ENCODE results near the gene GABRG3. TPM values are rescaled to one million over a fixed set of nuclear protein-coding genes. Genes with fewer than 3 reads are reported as not detected.

The GABRG3 gene
- total and polyA plus RNA-seq, 2 of the 4 experiments (the other 2 are of a cell fraction): not detected

- Histone ChIP-seq H2AK5ac (ENCODE audit: low read depth, low read length) (no peak overlapping the region), H3K9me3 (ENCODE audit: control insufficient read depth, insufficient read depth, low read length) (peaks cover 18% of the 10 kb centered on the region), H3K4me3 (ENCODE audit: insufficient read depth, low read depth, low read length) (no peak overlapping the region), H2BK20ac (ENCODE audit: low read depth, low read length) (no peak overlapping the region), H4K91ac (ENCODE audit: insufficient read depth, low read depth, low read length) (no peak overlapping the region), H3K27ac (ENCODE audit: insufficient read depth, low read length) (no peak overlapping the region), H3K4ac (ENCODE audit: low read depth, low read length) (no peak overlapping the region), H3K18ac (ENCODE audit: low read depth, low read length) (no peak overlapping the region), H3K79me1 (ENCODE audit: low read depth in 1 of 2, low read length in 2 of 2) (no peaks in the 10 kb centered on the region), H3K27me3 (ENCODE audit: control insufficient read depth, insufficient read depth, low read length) (no peaks in the 10 kb centered on the region), H3K4me1 (ENCODE audit: control insufficient read depth, insufficient read depth, low read length) (no peaks in the 10 kb centered on the region), H3K56ac (ENCODE audit: extremely low read depth, insufficient read depth, low read length) (no peak overlapping the region), H3K23ac (ENCODE audit: low read depth, low read length) (no peak overlapping the region), H4K20me1 (ENCODE audit: insufficient read depth, low read length) (no peaks in the 10 kb centered on the region), H2BK15ac (ENCODE audit: low read depth, low read length) (no peak overlapping the region), H4K8ac (ENCODE audit: low read depth in 2 of 2, low read length in 2 of 2) (no peak overlapping the region), H2AFZ (replicated peaks; ENCODE audit: low read length, poor library complexity) (no peak overlapping the region), H3K4me2 (ENCODE audit: low read depth, low read length) (no peak overlapping the region), H2BK5ac (ENCODE audit: low read depth, low read length, poor library complexity, severe bottlenecking) (no peak overlapping the region), H3K14ac (replicated peaks; ENCODE audit: low read depth, low read length) (no peak overlapping the region), H3K9ac (ENCODE audit: low read depth, low read length) (no peak overlapping the region), H3K9me1 (ENCODE audit: insufficient read depth, low read length) (no peaks in the 10 kb centered on the region), H2BK120ac (ENCODE audit: low read depth, low read length) (no peak overlapping the region), H2AK9ac (replicated peaks; ENCODE audit: low read depth, low read length, poor library complexity) (no peak overlapping the region), H4K5ac (ENCODE audit: low read depth, low read length) (no peak overlapping the region), H3K36me3 (ENCODE audit: control insufficient read depth, insufficient read depth, low read length) (no peaks in the 10 kb centered on the region)
- CTCF ChIA-PET: no interaction called here
- DNase-seq (no peak), ATAC-seq (ENCODE audit: low read depth) (no peak)
- BruUV-seq (replicated peaks): no TSS peak
- in situ Hi-C loops (cut with MboI; ENCODE audit: low sequenced_read_pairs) (no loop called here), intact Hi-C loops (cut with micrococcal nuclease) (no loop called here), dilution Hi-C loops (cut with HindIII; ENCODE audit: low sequenced_read_pairs, unreplicated experiment) (no loop called here)
- no peak for TF ChIP-seq RFX5 (IDR thresholded peaks at IDR 0.05; ENCODE audit: low read depth, low read length)
- no peak for TF ChIP-seq POLR2A (IDR thresholded peaks at IDR 0.05; ENCODE audit: low read depth, low read length)
- TF ChIP-seq MXI1 (IDR thresholded peaks at IDR 0.05; ENCODE audit: borderline replicate concordance, low read depth, low read length): no peak
- no peak for TF ChIP-seq CHD1 (IDR thresholded peaks at IDR 0.05; ENCODE audit: low read depth, low read length)
- TF ChIP-seq BHLHE40 (IDR thresholded peaks at IDR 0.05; ENCODE audit: low read depth, low read length): no peak
- TF ChIP-seq RAD21 (IDR thresholded peaks at IDR 0.05; ENCODE audit: low read length): no peak
- no peak for TF ChIP-seq NFE2L2 (IDR thresholded peaks at IDR 0.05; ENCODE audit: low read depth, low read length)
- no peak for TF ChIP-seq SMC3 (IDR thresholded peaks at IDR 0.05; ENCODE audit: low read depth, low read length)
- WGBS, 2 experiments (ENCODE audit: extremely low coverage in 2 of 2, insufficient read length in 1 of 2): no CpG with 5 or more reads among the region's 1 CpG
- POLR2A ChIA-PET (ENCODE audit: unreplicated experiment): no interaction called here
Measured at GRCh38 chr15:27583651-27584050, 612.7 kb downstream of the GABRG3 start.

Data from IMR-90 (cell line).